K562 (cell line): Measurements from ENCODE around the gene SPECC1L. TPM values are rescaled to one million over a fixed set of nuclear protein-coding genes. Genes with fewer than 3 reads are reported as not detected.

ENCODE experiments used
- ATAC-seq: fragments of 200-7000 bp; cut with Tn5 transposase; 3 replicates; pipeline ENCODE4 v1.9.1; 2020; ENCODE audit warnings: moderate library complexity
- BruUV-seq: library from RNA; stranded (reverse); fragments of 400-500 nt; replicated peaks from 2 replicates; lab custom pipeline; 2021; lab: Mats Ljungman, UMichigan
- CTCF ChIA-PET: fragments of 300-600 bp; formaldehyde crosslinking; extraction: SDS; loops from one replicate; lab custom pipeline; 2021; ENCODE audit warnings: low intra/inter-chr PET ratio; lab: Yijun Ruan, JAX
- POLR2A ChIA-PET: fragments of 300-600, 350-650 bp; sonication (Branson Sonifier 250); formaldehyde crosslinking; extraction: SDS; loops from one replicate; lab custom pipeline; 2021; ENCODE audit warnings: antibody characterized with exemption, inconsistent platforms; lab: Yijun Ruan, JAX
- DNase-seq, 4 experiments: peaks; one replicate each; pipeline versions ENCODE4 v3.0.0 to v3.0.0-alpha.2; 2011 to 2018; ENCODE audit warnings: low spot score in 3 of 4, mixed read lengths in 3 of 4; ENCODE audit errors: extremely low read depth in 1 of 4
- FAIRE-seq: peaks from 2 replicates; lab custom pipeline; 2011; peaks lifted over from hg19 to GRCh38; lab: Jason Lieb, UNC
- H2AFZ ChIP-seq: 2 replicates; pipeline ENCODE4 v1.6.0; 2011; ENCODE audit warnings: low read depth, low read length, control low read depth, inconsistent platforms
- H3K27ac ChIP-seq: fragments of 200-600 bp; 3 replicates; pipeline ENCODE4 v1.8.0; 2011; ENCODE audit warnings: low read depth, mild to moderate bottlenecking, control low read depth, inconsistent platforms, low read length, moderate library complexity, mixed read lengths; ENCODE audit errors: extremely low read depth
- H3K27me3 ChIP-seq, 2 experiments: fragments of 300-600 bp in 1 of 2; 2 replicates in 1 of 2; 3 replicates in 1 of 2; pipeline versions ENCODE4 v1.6.0 to v1.8.0; 2011; ENCODE audit warnings: inconsistent platforms in 2 of 2, low read length in 2 of 2, mild to moderate bottlenecking in 1 of 2, mixed read lengths in 1 of 2, moderate library complexity in 1 of 2; ENCODE audit not compliant: control insufficient read depth in 2 of 2, insufficient read depth in 2 of 2
- H3K36me3 ChIP-seq: fragments of 300-600 bp; 3 replicates; pipeline ENCODE4 v1.8.0; 2011; ENCODE audit warnings: mild to moderate bottlenecking, low read length, inconsistent platforms; ENCODE audit not compliant: control insufficient read depth, insufficient read depth
- H3K4me1 ChIP-seq, 2 experiments: fragments of 200-600 bp in 1 of 2; replicated peaks in 1 of 2; 2 replicates in 1 of 2; 3 replicates in 1 of 2; pipeline versions ENCODE4 v1.5.1 to v1.8.0; 2011; ENCODE audit warnings: inconsistent platforms in 2 of 2, low read length in 2 of 2, mild to moderate bottlenecking in 1 of 2, mixed read lengths in 1 of 2, moderate library complexity in 1 of 2; ENCODE audit not compliant: control insufficient read depth in 2 of 2, insufficient read depth in 2 of 2
- H3K4me2 ChIP-seq: 2 replicates; pipeline ENCODE4 v1.6.1; 2011; ENCODE audit warnings: low read length, control low read depth, inconsistent platforms, mixed read lengths; ENCODE audit not compliant: insufficient read depth
- H3K4me3 ChIP-seq: fragments of 200-600 bp; sonication (generic), shearing (Covaris generic); 2 replicates; pipeline ENCODE4 v1.5.1; 2016; ENCODE audit warnings: control low read depth, inconsistent platforms
- H3K79me2 ChIP-seq: fragments of 200-600 bp; 3 replicates; pipeline ENCODE4 v1.8.0; 2011; ENCODE audit warnings: low read length, inconsistent platforms; ENCODE audit not compliant: control insufficient read depth, insufficient read depth
- H3K9ac ChIP-seq, 2 experiments: 2 replicates each; pipeline versions ENCODE4 v1.6.0 to v1.6.1; 2011; ENCODE audit warnings: low read depth in 2 of 2, low read length in 2 of 2, control low read depth in 1 of 2, inconsistent platforms in 1 of 2, mild to moderate bottlenecking in 1 of 2, mixed read lengths in 1 of 2; ENCODE audit not compliant: insufficient read depth in 1 of 2
- H3K9me1 ChIP-seq: one replicate; pipeline ENCODE4 v1.6.0; 2011; ENCODE audit warnings: inconsistent platforms, mild to moderate bottlenecking, low read length, moderate library complexity; ENCODE audit not compliant: control insufficient read depth, insufficient read depth
- H3K9me3 ChIP-seq: replicated peaks from 2 replicates; pipeline ENCODE4 v1.5.1; 2011; ENCODE audit warnings: low read depth, low read length, inconsistent platforms; ENCODE audit not compliant: control insufficient read depth, insufficient read depth
- H4K20me1 ChIP-seq: replicated peaks from 2 replicates; pipeline ENCODE4 v1.6.1; 2011; ENCODE audit warnings: low read length, inconsistent platforms, mixed read lengths; ENCODE audit not compliant: control insufficient read depth, insufficient read depth
- ELK3 ChIP-seq: fragments of 450-650 bp; formaldehyde crosslinking; IDR thresholded peaks from 2 replicates; pipeline ENCODE4 v1.4.0; 2020; ENCODE audit warnings: mild to moderate bottlenecking
- EWSR1 ChIP-seq: fragments of 450-650 bp; IDR thresholded peaks from 2 replicates; pipeline ENCODE4 v1.6.1; 2018; ENCODE audit warnings: borderline replicate concordance, mild to moderate bottlenecking, low read depth, moderate library complexity; ENCODE audit not compliant: partially characterized antibody
- KAT7 ChIP-seq: sonication (generic); formaldehyde crosslinking; IDR thresholded peaks from 2 replicates; pipeline ENCODE4 v1.8.0; 2022; ENCODE audit warnings: missing genetic modification reagents, mild to moderate bottlenecking, borderline replicate concordance
- KLF16 ChIP-seq: IDR thresholded peaks from 2 replicates; pipeline ENCODE4 v1.6.1; 2016; ENCODE audit warnings: antibody characterized with exemption
- MCM5 ChIP-seq: fragments of 450-650 bp; IDR thresholded peaks from 2 replicates; pipeline ENCODE4 v1.6.1; 2016; ENCODE audit warnings: low read depth
- XRCC3 ChIP-seq: fragments of 450-650 bp; IDR thresholded peaks from 2 replicates; pipeline ENCODE4 v1.6.1; 2017; ENCODE audit warnings: mild to moderate bottlenecking, moderate library complexity
- ZFX ChIP-seq: sonication (generic); formaldehyde crosslinking; IDR thresholded peaks from 2 replicates; pipeline ENCODE4 v1.8.0; 2022; ENCODE audit warnings: mild to moderate bottlenecking, missing genetic modification reagents, moderate library complexity
- ZNF561 ChIP-seq: fragments of 450-650 bp; formaldehyde crosslinking; conservative IDR thresholded peaks from 2 replicates; pipeline ENCODE4 v1.4.0; 2020; ENCODE audit warnings: mild to moderate bottlenecking, moderate library complexity
- WGBS: fragments of 100-300 bp; shearing (Covaris generic); methylation state at CpG from one replicate; pipeline ENCODE4 v1.1.6; 2016; ENCODE audit warnings: low coverage, mixed read lengths; ENCODE audit not compliant: insufficient coverage; ENCODE audit errors: missing lambda C conversion rate; 5-methylcytosine and 5-hydroxymethylcytosine counted together
- in situ Hi-C: fragments of 300-500 bp; cut with MboI; formaldehyde crosslinking; loops from 4 replicates; pipeline ENCODE4 v1.15.0; 2018; ENCODE audit warnings: inconsistent platforms, mixed read lengths
- intact Hi-C: fragments of 100-400 bp; cut with micrococcal nuclease; formaldehyde crosslinking; loops from 2 replicates; pipeline ENCODE4 v1.14.2; 2022
- polyA plus RNA-seq, 8 experiments: library from polyadenylated mRNA; depleted of rRNA in 4 of 8; stranded (reverse) in 5 of 8; unstranded in 3 of 8; fragments of >200 nt; fragmentation: Nextera tagmentation in 2 of 8; fragmentation: Illumina TruSeq in 1 of 8; extraction: Ambion mirVana in 2 of 8; extraction: Trizol in 1 of 8; gene quantifications; 2 replicates each; pipeline versions ENCODE4 v1.2.1 to v1.2.3, GENCODE V29; 2011 to 2014; ENCODE audit warnings: inconsistent platforms in 1 of 8, missing spikeins in 1 of 8
- total RNA-seq, 7 experiments: library from RNA; depleted of rRNA in 6 of 7; stranded (reverse); fragments of >200 nt in 6 of 7; fragmentation: Illumina TruSeq in 2 of 7; extraction: Trizol in 2 of 7; gene quantifications; 2 replicates each; pipeline versions ENCODE4 v1.2.1 to v1.2.3, GENCODE V29; 2011 to 2021; ENCODE audit warnings: low replicate concordance in 1 of 7
- TF ChIP-seq, protein P1 (sequence below), 3 experiments: IDR thresholded peaks in 2 of 3; conservative IDR thresholded peaks in 1 of 3; 2 replicates each; pipeline ENCODE4 v1.5.1; 2011 to 2012; ENCODE audit warnings: low read length in 3 of 3, mild to moderate bottlenecking in 3 of 3, control low read depth in 2 of 3, improper control_type of control experiment in 1 of 3, inconsistent platforms in 1 of 3, low read depth in 1 of 3, mixed read lengths in 1 of 3, moderate library complexity in 1 of 3; ENCODE audit not compliant: insufficient read depth in 2 of 3
- TF ChIP-seq, protein P2 (sequence below): sonication (generic); formaldehyde crosslinking; IDR thresholded peaks from 2 replicates; pipeline ENCODE4 v1.8.1; 2022; ENCODE audit warnings: missing genetic modification reagents

SPECC1L gene
- total and polyA plus RNA-seq, 9 of the 15 experiments (the other 6 are each of a cell fraction or from before 2014, with no cell fraction given): 1.4 to 27.9 (median 14.5) TPM

DNA sequence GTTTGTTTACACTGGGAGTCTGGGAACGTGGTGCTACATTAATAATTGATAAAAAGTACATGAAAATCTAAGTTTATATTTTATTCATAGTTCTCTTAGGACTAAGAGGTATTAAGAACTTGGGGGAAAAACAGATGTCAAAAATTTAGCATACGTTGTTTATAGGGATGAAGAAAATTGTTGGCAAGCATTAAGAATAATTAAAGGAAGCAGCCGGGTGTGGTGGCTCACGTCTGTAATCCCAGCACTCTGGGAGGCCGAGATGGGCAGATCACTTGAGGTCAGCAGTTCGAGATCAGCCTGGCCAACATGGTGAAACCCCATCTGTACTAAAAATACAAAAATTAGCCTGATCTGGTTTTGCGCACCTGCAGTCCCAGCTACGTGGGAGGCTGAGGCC, 96.1 kb downstream of the SPECC1L start:
- TF ChIP-seq ZNF561 (no peak), EWSR1 (no peak), MCM5 (no peak), XRCC3 (no peak), KLF16 (no peak), ZFX (CRISPR knock-in tag) (no peak), KAT7 (CRISPR knock-in tag) (no peak), ELK3 (CRISPR knock-in tag) (no peak)
- TF ChIP-seq, protein P1, sequence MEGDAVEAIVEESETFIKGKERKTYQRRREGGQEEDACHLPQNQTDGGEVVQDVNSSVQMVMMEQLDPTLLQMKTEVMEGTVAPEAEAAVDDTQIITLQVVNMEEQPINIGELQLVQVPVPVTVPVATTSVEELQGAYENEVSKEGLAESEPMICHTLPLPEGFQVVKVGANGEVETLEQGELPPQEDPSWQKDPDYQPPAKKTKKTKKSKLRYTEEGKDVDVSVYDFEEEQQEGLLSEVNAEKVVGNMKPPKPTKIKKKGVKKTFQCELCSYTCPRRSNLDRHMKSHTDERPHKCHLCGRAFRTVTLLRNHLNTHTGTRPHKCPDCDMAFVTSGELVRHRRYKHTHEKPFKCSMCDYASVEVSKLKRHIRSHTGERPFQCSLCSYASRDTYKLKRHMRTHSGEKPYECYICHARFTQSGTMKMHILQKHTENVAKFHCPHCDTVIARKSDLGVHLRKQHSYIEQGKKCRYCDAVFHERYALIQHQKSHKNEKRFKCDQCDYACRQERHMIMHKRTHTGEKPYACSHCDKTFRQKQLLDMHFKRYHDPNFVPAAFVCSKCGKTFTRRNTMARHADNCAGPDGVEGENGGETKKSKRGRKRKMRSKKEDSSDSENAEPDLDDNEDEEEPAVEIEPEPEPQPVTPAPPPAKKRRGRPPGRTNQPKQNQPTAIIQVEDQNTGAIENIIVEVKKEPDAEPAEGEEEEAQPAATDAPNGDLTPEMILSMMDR (IDR thresholded peaks at IDR 0.05 in 2 of 3, conservative IDR thresholded peaks at IDR 0.05 in 1 of 3; ENCODE audit: insufficient read depth in 2 of 3, low read depth in 1 of 3, low read length in 3 of 3): no peak
- TF ChIP-seq, protein P2, sequence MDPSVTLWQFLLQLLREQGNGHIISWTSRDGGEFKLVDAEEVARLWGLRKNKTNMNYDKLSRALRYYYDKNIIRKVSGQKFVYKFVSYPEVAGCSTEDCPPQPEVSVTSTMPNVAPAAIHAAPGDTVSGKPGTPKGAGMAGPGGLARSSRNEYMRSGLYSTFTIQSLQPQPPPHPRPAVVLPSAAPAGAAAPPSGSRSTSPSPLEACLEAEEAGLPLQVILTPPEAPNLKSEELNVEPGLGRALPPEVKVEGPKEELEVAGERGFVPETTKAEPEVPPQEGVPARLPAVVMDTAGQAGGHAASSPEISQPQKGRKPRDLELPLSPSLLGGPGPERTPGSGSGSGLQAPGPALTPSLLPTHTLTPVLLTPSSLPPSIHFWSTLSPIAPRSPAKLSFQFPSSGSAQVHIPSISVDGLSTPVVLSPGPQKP (CRISPR knock-in tag): no peak
- Histone ChIP-seq H3K4me3 (no peak overlapping the region), H3K79me2 (no peaks in the 10 kb centered on the region), H3K4me1 (no peaks in the 10 kb centered on the region), H3K4me2 (no peak overlapping the region), H3K9me3 (no peaks in the 10 kb centered on the region), H4K20me1 (no peaks in the 10 kb centered on the region), H2AFZ (no peak overlapping the region), H3K9ac (no peak overlapping the region), H3K36me3 (peaks cover 74% of the 10 kb centered on the region), H3K27ac (no peak overlapping the region), H3K9me1 (no peaks in the 10 kb centered on the region), H3K27me3 (no peaks in the 10 kb centered on the region)
- no peak for DNase-seq
- intact Hi-C loops: no loop called here
- FAIRE-seq: no peak
- no TSS peak for BruUV-seq
- in situ Hi-C loops: no loop called here
- CTCF ChIA-PET: no interaction called here
- no peak for ATAC-seq
- POLR2A ChIA-PET: interaction anchor here (0.6 kb wide), 1 partner anchor 40 kb away, joined by 4 read pairs; no protein-coding TSS in a partner anchor
- WGBS: 81% methylated on average over 8 of the region's 8 CpGs
